GM18951 (cell line): ENCODE data around the gene C6.
"Not testable (repeated sequence)": the region's sequence is repeated elsewhere in the genome, so short reads cannot be mapped to it uniquely, and the experiment has no call there.

Source experiments
- POLR2A ChIP-seq: IDR thresholded peaks from 4 replicates; pipeline ENCODE4 v1.6.1; 2011; ENCODE audit warnings: mild to moderate bottlenecking; ENCODE audit not compliant: insufficient read length, insufficient read depth; ENCODE audit errors: extremely low read depth
- in situ Hi-C: fragments of 300-500 bp; cut with MboI; formaldehyde crosslinking; loops from one replicate; pipeline ENCODE4 v1.12.0; 2022; ENCODE audit warnings: low sequenced_read_pairs, mixed read lengths, inconsistent platforms; ENCODE audit not compliant: unreplicated experiment

C6 gene

GRCh38 chr5:41213340-41213739 is at the start of gene C6:
TSS of gene C6 (minus strand) at chr5:41213532. CDS start at chr5:41203230, 10,302 bp downstream.
- TF ChIP-seq POLR2A, result no peak
- in situ Hi-C loops, result no loop called here

DNA sequence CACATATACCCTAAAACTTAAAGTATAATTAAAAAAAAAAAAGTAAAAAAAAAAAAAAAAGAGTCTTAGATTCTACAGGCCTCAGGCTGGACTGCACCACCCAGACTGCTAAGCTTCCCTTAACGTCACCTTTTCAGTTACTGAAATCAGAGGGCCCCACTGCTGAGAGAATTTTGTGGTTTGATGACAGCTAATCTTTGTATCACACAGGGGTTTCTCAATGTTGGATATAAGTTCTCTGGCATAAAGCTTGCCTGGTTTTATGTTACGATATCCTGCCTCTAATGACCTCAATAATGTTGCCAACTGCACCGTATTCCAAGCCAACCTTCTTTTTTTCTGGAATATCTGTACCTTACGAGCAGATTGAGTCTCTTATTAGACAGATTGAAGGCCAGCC is 43.1 kb upstream of the C6 start:
- in situ Hi-C loops, result no loop called here
- no peak for TF ChIP-seq POLR2A

DNA sequence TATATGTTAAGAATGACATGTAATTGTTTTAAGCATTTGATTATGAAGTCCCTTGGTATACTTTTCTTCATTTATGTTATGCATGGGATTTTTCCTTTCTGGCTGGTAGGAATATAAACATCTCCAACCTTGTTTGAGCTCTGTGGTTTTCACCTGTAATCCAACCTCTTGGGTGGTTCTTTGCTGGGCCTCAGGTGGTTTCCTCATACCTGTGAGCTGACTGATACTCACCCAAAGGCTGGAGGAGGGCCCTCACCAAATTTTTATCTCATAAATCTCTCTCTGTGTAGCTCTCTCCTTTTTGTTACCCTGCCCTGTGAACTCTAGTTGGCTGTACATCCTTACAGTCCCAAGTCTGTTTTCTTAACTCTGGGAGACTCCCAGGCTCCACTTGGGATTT is 39.8 kb upstream of the C6 start:
- TF ChIP-seq POLR2A, result no peak
- in situ Hi-C loops, result no loop called here

DNA sequence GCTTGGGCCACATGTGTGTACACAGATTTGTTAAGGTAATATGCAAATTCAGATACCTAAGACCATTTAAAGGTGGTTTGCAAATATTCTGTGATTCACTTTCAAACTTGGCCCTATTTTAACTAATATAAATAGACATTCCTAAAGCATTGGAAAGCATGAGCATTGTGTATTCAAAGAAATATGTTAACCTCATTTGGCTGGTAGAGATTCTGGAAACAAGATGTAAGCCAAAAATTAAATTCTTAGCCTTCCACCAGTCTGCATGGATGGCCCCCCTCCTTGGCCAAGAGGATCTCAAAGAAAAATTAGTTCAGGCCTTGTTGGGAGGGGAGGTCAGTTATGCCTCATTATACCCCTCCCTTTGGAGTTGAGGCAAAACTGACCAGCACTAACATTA is 38.7 kb upstream of the C6 start:
- no peak for TF ChIP-seq POLR2A
- in situ Hi-C loops, result no loop called here

DNA sequence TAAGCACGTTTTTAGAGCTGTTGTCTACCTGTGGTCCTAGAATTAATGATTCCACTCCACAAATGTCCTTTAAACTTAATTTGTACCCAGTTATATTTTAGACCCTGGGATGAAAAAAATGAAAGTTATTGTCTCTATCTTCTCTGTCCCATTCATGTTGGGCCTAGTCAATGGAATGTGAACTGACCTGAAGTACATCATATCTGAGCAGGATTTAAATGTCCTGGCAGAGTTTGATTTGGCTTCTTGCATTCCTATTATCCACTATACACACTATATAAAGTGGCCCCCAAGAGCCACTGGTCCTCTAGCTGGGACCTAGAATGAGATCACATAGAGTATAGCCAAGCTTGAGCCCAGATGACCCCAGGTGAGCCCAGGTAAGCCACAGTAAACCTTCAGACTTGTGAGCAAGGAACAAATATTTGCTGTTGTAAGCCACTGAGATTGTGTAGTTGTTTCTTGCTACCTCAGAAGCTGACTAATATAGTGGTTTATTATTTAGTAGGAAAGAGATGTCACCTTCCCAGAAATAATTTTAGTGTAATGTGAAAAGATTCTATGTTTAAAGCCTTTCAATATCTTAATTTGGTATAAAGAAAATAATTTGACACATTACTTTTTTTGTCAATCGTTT is 37.1 kb upstream of the C6 start:
- in situ Hi-C loops, result no loop called here

GRCh38 chr5:41247135-41247534 is 33.8 kb upstream of the C6 start:
- no peak for TF ChIP-seq POLR2A
- in situ Hi-C loops, result no loop called here

More for the DNA sequence above, 37.1 kb upstream of the C6 start:
- no peak for TF ChIP-seq POLR2A

GRCh38 chr5:41246376-41246775 is 33.0 kb upstream of the C6 start:
- no peak for TF ChIP-seq POLR2A
- in situ Hi-C loops, result no loop called here

- no peak for TF ChIP-seq POLR2A
Measured at GRCh38 chr5:41243558-41243957, 30.2 kb upstream of the C6 start.

DNA sequence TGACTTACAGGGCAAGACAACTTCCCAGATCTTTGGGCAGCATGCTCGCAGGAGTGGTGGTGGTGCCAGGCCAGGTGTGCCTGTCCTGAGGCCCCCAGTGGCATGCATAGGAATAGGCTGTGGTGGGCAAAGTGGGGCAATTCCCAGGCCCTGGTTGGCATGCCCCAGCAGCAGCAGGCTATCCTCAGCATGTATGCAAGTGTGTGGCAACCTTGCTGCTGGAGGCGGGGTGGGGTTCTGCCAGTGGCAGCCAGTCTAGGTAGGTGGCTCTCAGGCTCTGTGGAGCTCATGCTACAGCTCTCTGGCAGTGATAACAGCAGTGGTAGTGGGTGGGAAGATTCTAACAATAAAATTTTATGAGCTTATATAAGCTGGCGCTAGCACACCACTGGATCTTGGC is 27.7 kb upstream of the C6 start:
- TF ChIP-seq POLR2A, result no peak
- in situ Hi-C loops, result no loop called here

More at GRCh38 chr5:41243558-41243957, 30.2 kb upstream of the C6 start:
- in situ Hi-C loops, result no loop called here

DNA sequence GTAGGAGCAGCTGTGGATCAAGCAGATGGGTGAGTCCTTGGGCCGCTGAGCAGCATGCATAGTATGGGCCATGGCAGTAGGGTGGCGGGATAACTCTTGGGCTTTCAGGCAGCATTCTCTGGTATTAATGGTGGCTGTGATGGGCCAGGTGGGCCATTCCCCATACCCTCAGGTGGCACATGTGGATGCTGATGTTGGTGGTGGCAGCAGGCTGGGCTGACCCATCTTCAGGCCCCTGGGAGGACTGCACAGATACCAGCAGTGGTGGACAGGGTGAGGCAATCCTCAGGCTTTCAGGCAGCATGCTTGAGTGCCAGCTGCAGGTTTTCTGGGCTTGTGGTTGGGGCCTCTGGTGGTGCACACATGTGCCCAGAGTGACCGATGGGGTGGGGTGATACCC is 27.1 kb upstream of the C6 start:
- no peak for TF ChIP-seq POLR2A
- in situ Hi-C loops, result no loop called here

GRCh38 chr5:41234475-41234874 is 21.1 kb upstream of the C6 start:
- in situ Hi-C loops, result no loop called here
- TF ChIP-seq POLR2A, result no peak

DNA sequence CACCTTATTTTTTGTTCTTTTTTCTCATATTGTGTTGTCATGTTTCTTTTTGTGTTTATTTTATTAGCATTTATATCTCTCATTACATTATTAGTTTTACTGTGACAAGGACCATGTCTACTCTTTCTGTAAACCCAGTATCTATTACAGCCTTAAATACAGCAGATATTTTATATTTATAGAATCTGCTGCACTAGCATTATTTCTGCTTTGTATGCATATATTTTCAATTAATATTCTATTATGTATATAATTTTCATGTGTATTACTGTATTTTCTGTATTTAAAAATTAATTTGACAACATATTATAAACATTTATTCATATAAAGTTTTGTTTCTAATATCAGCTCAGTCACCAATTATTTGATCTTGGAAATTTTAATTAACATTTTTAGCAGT is 19.5 kb upstream of the C6 start:
- no peak for TF ChIP-seq POLR2A
- in situ Hi-C loops, result no loop called here

- in situ Hi-C loops, result not testable (repeated sequence)
Measured at GRCh38 chr5:41230276-41230675, 16.9 kb upstream of the C6 start.

DNA sequence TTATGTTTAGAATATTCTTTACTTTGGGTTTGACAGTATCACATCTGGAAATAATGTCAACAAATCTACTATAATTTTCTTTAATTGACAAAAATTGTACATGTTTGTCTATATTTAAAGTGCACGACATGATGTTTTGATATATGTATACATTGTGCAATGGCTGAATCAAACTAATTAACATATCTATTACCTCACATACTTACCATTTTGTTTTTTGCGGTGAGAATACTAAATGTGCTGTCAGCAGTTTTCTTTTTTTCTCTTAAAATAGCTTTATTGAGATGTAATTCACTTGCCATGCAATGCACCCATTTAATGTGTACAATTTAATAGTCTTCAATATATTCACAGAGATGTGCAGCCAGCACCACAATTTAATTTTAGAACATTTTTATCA is 10.6 kb upstream of the C6 start:
- in situ Hi-C loops, result no loop called here
- no peak for TF ChIP-seq POLR2A

DNA sequence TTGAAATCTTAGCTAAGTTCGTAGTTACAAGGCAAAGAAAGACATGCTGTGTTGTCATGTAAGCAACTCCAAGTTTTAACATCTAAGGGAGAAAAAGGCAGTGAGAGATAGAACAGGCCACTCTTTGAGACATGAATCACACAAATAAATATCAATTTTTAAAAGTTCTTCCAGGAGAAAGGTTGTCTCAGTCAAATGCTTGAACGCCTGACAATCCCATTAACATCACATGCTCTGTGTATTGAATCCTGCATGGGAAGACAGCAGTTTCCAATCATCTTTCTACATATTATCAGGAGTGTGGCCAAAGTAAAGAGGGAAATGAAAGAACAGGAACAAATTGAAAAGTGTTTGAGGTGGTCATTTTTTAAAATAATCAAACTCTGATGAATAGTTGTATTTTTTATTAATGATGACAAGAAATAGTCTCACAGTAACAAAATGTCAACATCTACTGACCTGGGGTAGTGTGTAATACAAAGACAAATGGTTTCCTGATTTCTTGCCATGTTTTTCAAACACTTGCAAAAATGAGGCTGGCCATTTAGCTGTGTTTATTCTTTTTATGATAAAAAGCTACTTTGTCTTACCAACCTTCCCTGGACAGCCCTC is 6.4 kb upstream of the C6 start:
- in situ Hi-C loops, result no loop called here
- no peak for TF ChIP-seq POLR2A
